Dedifferentiated amniotic fluid mesenchymal stem cell (primary cell): Measurements from ENCODE around the gene LAMA1.
"Not testable (repeated sequence)": the region's sequence is repeated elsewhere in the genome, so short reads cannot be mapped to it uniquely, and the experiment has no call there.

Experiments used
- DNase-seq: peaks from one replicate; pipeline ENCODE4 v3.0.0-alpha.2; 2016; ENCODE audit errors: extremely low spot score

The LAMA1 gene

GRCh38 chr18:6949800-6950586 is 167.6 kb downstream of the LAMA1 start:
- no peak for DNase-seq

- no peak for DNase-seq
These were observed 169.1 kb downstream of the LAMA1 start for GRCh38 chr18:6948281-6949055.

- DNase-seq: no peak
These were observed 170.1 kb downstream of the LAMA1 start for GRCh38 chr18:6947338-6948030.

GRCh38 chr18:6943143-6943542 is 174.5 kb downstream of the LAMA1 start:
- DNase-seq: no peak

- no peak for DNase-seq
These were observed 174.9 kb downstream of the LAMA1 start for GRCh38 chr18:6942742-6943141.

- no peak for DNase-seq
These were observed 175.6 kb downstream of the LAMA1 start for GRCh38 chr18:6941996-6942395.

- no peak for DNase-seq
These were observed 177.1 kb downstream of the LAMA1 start for GRCh38 chr18:6940451-6940850.

GRCh38 chr18:6939972-6940371 is 177.6 kb downstream of the LAMA1 start:
- no peak for DNase-seq

- not testable (repeated sequence) for DNase-seq
These were observed 179.2 kb downstream of the LAMA1 start for GRCh38 chr18:6938403-6938802.

- DNase-seq: no peak
These were observed 179.6 kb downstream of the LAMA1 start for GRCh38 chr18:6938003-6938402.

GRCh38 chr18:6934859-6935258 is 182.7 kb downstream of the LAMA1 start:
- no peak for DNase-seq

GRCh38 chr18:6929370-6930102 is 188.1 kb downstream of the LAMA1 start:
- DNase-seq: no peak

- no peak for DNase-seq
These were observed 189.2 kb downstream of the LAMA1 start for GRCh38 chr18:6928359-6928758.

- no peak for DNase-seq
These were observed 190.4 kb downstream of the LAMA1 start for GRCh38 chr18:6927153-6927552.

- DNase-seq: no peak
These were observed 194.4 kb downstream of the LAMA1 start for GRCh38 chr18:6923220-6923619.

GRCh38 chr18:6921571-6921970 is 196.0 kb downstream of the LAMA1 start:
- DNase-seq: no peak

GRCh38 chr18:6920099-6920955 is 197.3 kb downstream of the LAMA1 start:
- DNase-seq: peak; percentile 66

GRCh38 chr18:6917072-6917471 is 200.5 kb downstream of the LAMA1 start:
- no peak for DNase-seq

- peak; percentile 9 for DNase-seq
These were observed 216.2 kb downstream of the LAMA1 start for GRCh38 chr18:6901286-6901926.

GRCh38 chr18:6891788-6892187 is 225.8 kb downstream of the LAMA1 start:
- peak; percentile 10 for DNase-seq
